ENCODE results near the gene C1R.

- TF ChIP-seq, protein P1, sequence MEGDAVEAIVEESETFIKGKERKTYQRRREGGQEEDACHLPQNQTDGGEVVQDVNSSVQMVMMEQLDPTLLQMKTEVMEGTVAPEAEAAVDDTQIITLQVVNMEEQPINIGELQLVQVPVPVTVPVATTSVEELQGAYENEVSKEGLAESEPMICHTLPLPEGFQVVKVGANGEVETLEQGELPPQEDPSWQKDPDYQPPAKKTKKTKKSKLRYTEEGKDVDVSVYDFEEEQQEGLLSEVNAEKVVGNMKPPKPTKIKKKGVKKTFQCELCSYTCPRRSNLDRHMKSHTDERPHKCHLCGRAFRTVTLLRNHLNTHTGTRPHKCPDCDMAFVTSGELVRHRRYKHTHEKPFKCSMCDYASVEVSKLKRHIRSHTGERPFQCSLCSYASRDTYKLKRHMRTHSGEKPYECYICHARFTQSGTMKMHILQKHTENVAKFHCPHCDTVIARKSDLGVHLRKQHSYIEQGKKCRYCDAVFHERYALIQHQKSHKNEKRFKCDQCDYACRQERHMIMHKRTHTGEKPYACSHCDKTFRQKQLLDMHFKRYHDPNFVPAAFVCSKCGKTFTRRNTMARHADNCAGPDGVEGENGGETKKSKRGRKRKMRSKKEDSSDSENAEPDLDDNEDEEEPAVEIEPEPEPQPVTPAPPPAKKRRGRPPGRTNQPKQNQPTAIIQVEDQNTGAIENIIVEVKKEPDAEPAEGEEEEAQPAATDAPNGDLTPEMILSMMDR (IDR thresholded peaks at IDR 0.05; ENCODE audit: low read depth, low read length) = no peak
- no peak for TF ChIP-seq POLR2A (IDR thresholded peaks at IDR 0.05; ENCODE audit: extremely low read depth, insufficient read length)
- TF ChIP-seq, protein P2, sequence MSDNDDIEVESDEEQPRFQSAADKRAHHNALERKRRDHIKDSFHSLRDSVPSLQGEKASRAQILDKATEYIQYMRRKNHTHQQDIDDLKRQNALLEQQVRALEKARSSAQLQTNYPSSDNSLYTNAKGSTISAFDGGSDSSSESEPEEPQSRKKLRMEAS (IDR thresholded peaks at IDR 0.05; ENCODE audit: low read depth, low read length) = no peak
Observed at GRCh38 chr12:7125632-7126227, 33.5 kb upstream of the C1R start.

All from NB4 (cell line).